A549 (cell line): ENCODE measurements around the gene ARHGEF16. TPM values are rescaled to one million over a fixed set of nuclear protein-coding genes. Genes with fewer than 3 reads are reported as not detected.

Experiments
- ATAC-seq, 2 experiments: fragments of 200-7000 bp in 1 of 2; fragments of >200 bp in 1 of 2; cut with Nextera tagmentation in 1 of 2; cut with Tn5 transposase in 1 of 2; 3 replicates each; pipeline versions ENCODE4 v1.8.0 to v1.9.1; 2018 to 2020; ENCODE audit warnings: mild to moderate bottlenecking in 1 of 2, moderate library complexity in 1 of 2
- CTCF ChIA-PET: fragments of 300-600 bp; sonication (Branson Sonifier 250); formaldehyde crosslinking; extraction: SDS; loops from one replicate; lab custom pipeline; 2021; ENCODE audit warnings: antibody characterized with exemption, inconsistent platforms; lab: Yijun Ruan, JAX
- POLR2A ChIA-PET: fragments of 350-600 bp; formaldehyde crosslinking; extraction: SDS; loops from one replicate; lab custom pipeline; 2021; ENCODE audit warnings: antibody characterized with exemption, inconsistent platforms; lab: Yijun Ruan, JAX
- DNase-seq, 2 experiments: peaks; one replicate each; pipeline versions ENCODE4 v3.0.0 to v3.0.0-alpha.2; 2011 to 2016; ENCODE audit warnings: low read depth in 1 of 2, low spot score in 1 of 2
- FAIRE-seq: peaks from 2 replicates; lab custom pipeline; 2011; peaks lifted over from hg19 to GRCh38; lab: Jason Lieb, UNC
- H3K27ac ChIP-seq, 2 experiments: fragments of >200 bp; sonication (Bioruptor Twin); formaldehyde crosslinking; 3 replicates each; pipeline ENCODE4 v1.5.1; 2016 to 2017
- H3K4me1 ChIP-seq: fragments of >200 bp; sonication (Bioruptor Twin); formaldehyde crosslinking; 3 replicates; pipeline ENCODE4 v1.6.1; 2016
- H3K4me2 ChIP-seq: fragments of >200 bp; sonication (Bioruptor Twin); formaldehyde crosslinking; 3 replicates; pipeline ENCODE4 v1.6.1; 2016
- H3K4me3 ChIP-seq: fragments of >200 bp; sonication (Bioruptor Twin); formaldehyde crosslinking; 3 replicates; pipeline ENCODE4 v1.5.1; 2016
- H3K9me3 ChIP-seq: fragments of >200 bp; sonication (Bioruptor Twin); formaldehyde crosslinking; 3 replicates; pipeline ENCODE4 v1.6.1; 2016
- ATOH8 ChIP-seq: fragments of 250-450 bp; sonication (Bioruptor Pico); IDR thresholded peaks from 2 replicates; pipeline ENCODE4 v1.5.0; 2020; ENCODE audit warnings: low read depth, mild to moderate bottlenecking, moderate library complexity
- BHLHE40 ChIP-seq: IDR thresholded peaks from 2 replicates; pipeline ENCODE4 v1.6.1; 2012; ENCODE audit warnings: low read depth, low read length, inconsistent platforms
- CHD2 ChIP-seq: fragments of 150-350 bp; IDR thresholded peaks from 2 replicates; pipeline ENCODE4 v1.6.1; 2014; ENCODE audit warnings: low read length; ENCODE audit not compliant: partially characterized antibody
- CHD4 ChIP-seq: fragments of 200-600 bp; sonication (generic); IDR thresholded peaks from 2 replicates; pipeline ENCODE4 v1.6.1; 2016; ENCODE audit warnings: antibody characterized with exemption, mild to moderate bottlenecking, borderline replicate concordance
- E2F6 ChIP-seq: IDR thresholded peaks from 2 replicates; pipeline ENCODE4 v1.6.1; 2012; ENCODE audit warnings: low read depth, borderline replicate concordance
- EHF ChIP-seq: fragments of 250-450 bp; sonication (Bioruptor Pico); IDR thresholded peaks from 2 replicates; pipeline ENCODE4 v1.5.0; 2020; ENCODE audit warnings: mild to moderate bottlenecking
- EHMT2 ChIP-seq: fragments of 200-600 bp; sonication (generic); IDR thresholded peaks from 2 replicates; pipeline ENCODE4 v1.6.1; 2016; ENCODE audit warnings: antibody characterized with exemption, low read depth, mild to moderate bottlenecking, moderate library complexity
- ELK1 ChIP-seq: fragments of 150-350 bp; IDR thresholded peaks from 2 replicates; pipeline ENCODE4 v1.6.1; 2014; ENCODE audit warnings: low read depth, mild to moderate bottlenecking, low read length
- EP300 ChIP-seq, 2 experiments: fragments of >200 bp; sonication (Bioruptor Twin); formaldehyde crosslinking; IDR thresholded peaks; 2 replicates in 1 of 2; 3 replicates in 1 of 2; pipeline ENCODE4 v1.6.1; 2016 to 2017
- ESRRA ChIP-seq: fragments of 150-350 bp; IDR thresholded peaks from 2 replicates; pipeline ENCODE4 v1.6.1; 2014; ENCODE audit warnings: mild to moderate bottlenecking, low read length, borderline replicate concordance
- FOSB ChIP-seq: fragments of 250-450 bp; sonication (Bioruptor Pico); IDR thresholded peaks from 2 replicates; pipeline ENCODE4 v1.5.0; 2020; ENCODE audit warnings: mild to moderate bottlenecking, moderate library complexity
- FOSL2 ChIP-seq, 2 experiments: fragments of 450-650 bp in 1 of 2; fragments of >200 bp in 1 of 2; sonication (Bioruptor Twin) in 1 of 2; formaldehyde crosslinking; IDR thresholded peaks; 2 replicates each; pipeline versions ENCODE4 v1.5.0 to v1.6.1; 2016 to 2020; ENCODE audit warnings: mild to moderate bottlenecking in 1 of 2, moderate library complexity in 1 of 2
- GATA3 ChIP-seq: IDR thresholded peaks from 2 replicates; pipeline ENCODE4 v1.6.1; 2012; ENCODE audit warnings: borderline replicate concordance
- HDAC2 ChIP-seq: fragments of 200-600 bp; sonication (generic); IDR thresholded peaks from 2 replicates; pipeline ENCODE4 v1.6.1; 2016
- HOXA7 ChIP-seq: fragments of 250-450 bp; sonication (Bioruptor Pico); IDR thresholded peaks from 2 replicates; pipeline ENCODE4 v1.5.0; 2020; ENCODE audit warnings: mild to moderate bottlenecking, moderate library complexity
- HOXB5 ChIP-seq: fragments of 250-450 bp; sonication (Bioruptor Pico); IDR thresholded peaks from 2 replicates; pipeline ENCODE4 v1.5.0; 2020; ENCODE audit warnings: mild to moderate bottlenecking, moderate library complexity
- JUN ChIP-seq, 2 experiments: fragments of >200 bp; sonication (Bioruptor Twin); formaldehyde crosslinking; IDR thresholded peaks; 2 replicates in 1 of 2; 3 replicates in 1 of 2; pipeline ENCODE4 v1.6.1; 2016 to 2017
- MAFK ChIP-seq: fragments of 450-650 bp; IDR thresholded peaks from 2 replicates; pipeline ENCODE4 v1.6.1; 2014; ENCODE audit not compliant: partially characterized antibody
- MYC ChIP-seq: IDR thresholded peaks from 2 replicates; pipeline ENCODE4 v1.6.1; 2012; ENCODE audit warnings: mild to moderate bottlenecking, inconsistent platforms, low read length, improper control_type of control experiment, borderline replicate concordance
- NFE2L2 ChIP-seq: fragments of 150-350 bp; conservative IDR thresholded peaks from 2 replicates; pipeline ENCODE4 v1.6.1; 2014; ENCODE audit warnings: low read length
- NPAS2 ChIP-seq: fragments of 250-450 bp; sonication (Bioruptor Pico); IDR thresholded peaks from 2 replicates; pipeline ENCODE4 v1.8.0; 2022; ENCODE audit warnings: mild to moderate bottlenecking, moderate library complexity, borderline replicate concordance
- NR3C1 ChIP-seq: fragments of >200 bp; sonication (Bioruptor Twin); formaldehyde crosslinking; IDR thresholded peaks from 3 replicates; pipeline ENCODE4 v1.6.1; 2017
- PHF8 ChIP-seq: fragments of 200-600 bp; sonication (generic); IDR thresholded peaks from 2 replicates; pipeline ENCODE4 v1.6.1; 2016; ENCODE audit warnings: low read depth, mild to moderate bottlenecking, antibody characterized with exemption, moderate library complexity, borderline replicate concordance
- RCOR1 ChIP-seq: fragments of 150-350 bp; IDR thresholded peaks from 2 replicates; pipeline ENCODE4 v1.6.1; 2014; ENCODE audit warnings: antibody characterized with exemption, low read length, low read depth
- REST ChIP-seq: fragments of 200-600 bp; sonication (generic); IDR thresholded peaks from 2 replicates; pipeline ENCODE4 v1.6.1; 2016; ENCODE audit warnings: antibody characterized with exemption, mild to moderate bottlenecking, moderate library complexity
- RFX5 ChIP-seq: fragments of 450-650 bp; IDR thresholded peaks from 2 replicates; pipeline ENCODE4 v1.7.1; 2014; ENCODE audit warnings: antibody characterized with exemption, mild to moderate bottlenecking, moderate library complexity
- RNF2 ChIP-seq: fragments of 200-600 bp; sonication (generic); IDR thresholded peaks from 2 replicates; pipeline ENCODE4 v1.6.1; 2016; ENCODE audit warnings: low read depth, mild to moderate bottlenecking, antibody characterized with exemption, moderate library complexity, borderline replicate concordance
- ZSCAN20 ChIP-seq: fragments of 250-450 bp; sonication (Bioruptor Pico); IDR thresholded peaks from 2 replicates; pipeline ENCODE4 v1.8.0; 2022; ENCODE audit warnings: mild to moderate bottlenecking, moderate library complexity
- WGBS: methylation state at CpG from one replicate; pipeline ENCODE4 v1.1.6; 2017; ENCODE audit errors: missing lambda C conversion rate; 5-methylcytosine and 5-hydroxymethylcytosine counted together
- polyA plus RNA-seq, 4 experiments: library from polyadenylated mRNA; depleted of rRNA in 3 of 4; stranded (reverse); fragments of >200 nt; fragmentation: RNase III in 1 of 4; extraction: RNeasy Plus Mini Kit Qiagen cat#74134 plus additional on column Dnase treatment in 1 of 4; gene quantifications; 2 replicates in 3 of 4; 3 replicates in 1 of 4; pipeline ENCODE4 v1.2.3, GENCODE V29; 2011 to 2017

Gene ARHGEF16
- polyA plus RNA-seq, 2 of the 4 experiments (the other 2 are of a cell fraction): 1.4 to 3.2 TPM

- TF ChIP-seq ELK1 (no peak), FOSB (CRISPR knock-in tag) (no peak), NR3C1 (no peak)
- TF ChIP-seq, all 56 proteins: peak for 0
Measured at GRCh38 chr1:3510956-3511250, 56.4 kb downstream of the ARHGEF16 start (continued).

- ATAC-seq (no peak), DNase-seq (no peak), FAIRE-seq (no peak)
- no peaks in the 10 kb centered on the region for H3K9me3 ChIP-seq
- no peak overlapping the region for H3K4me2 ChIP-seq
- no peak overlapping the region for H3K4me3 ChIP-seq
- WGBS: 91% methylated on average over 6 of the region's 16 CpGs
- ChIA-PET POLR2A (no interaction called here), CTCF (interaction anchor here (1.3 kb wide), 1 partner anchor 19 kb away, joined by 3 read pairs; no protein-coding TSS in a partner anchor)
- TF ChIP-seq ZSCAN20 (CRISPR knock-in tag): no peak
- TF ChIP-seq RFX5: no peak
- no peak for TF ChIP-seq HOXB5 (CRISPR knock-in tag)
- TF ChIP-seq ESRRA: no peak
- TF ChIP-seq GATA3: no peak
- no peak for TF ChIP-seq NFE2L2
- TF ChIP-seq MYC: no peak
- TF ChIP-seq PHF8: no peak
- no peak for TF ChIP-seq JUN (IDR thresholded peaks at IDR 0.05)
- TF ChIP-seq NR3C1: no peak
- no peak for TF ChIP-seq CHD4
- no peak overlapping the region; a peak in 1 of 6 replicates for H3K27ac ChIP-seq
- H3K4me1 ChIP-seq: peaks cover 7% of the 10 kb centered on the region; the same call in 2 of the 3 replicates
Measured at GRCh38 chr1:3511306-3511705, 56.8 kb downstream of the ARHGEF16 start.

- ATAC-seq (no peak), FAIRE-seq (no peak), DNase-seq (no peak)
- Histone ChIP-seq H3K4me2 (no peak overlapping the region), H3K4me3 (no peak overlapping the region), H3K9me3 (no peaks in the 10 kb centered on the region), H3K27ac (no peak overlapping the region), H3K4me1 (peaks cover 7% of the 10 kb centered on the region; the same call in 2 of the 3 replicates)
- 100% methylated on average over 2 of the region's 15 CpGs for WGBS
- ChIA-PET POLR2A (no interaction called here), CTCF (interaction anchor here (1.3 kb wide), 1 partner anchor 19 kb away, joined by 3 read pairs; no protein-coding TSS in a partner anchor)
- TF ChIP-seq EHF: no peak
Measured at GRCh38 chr1:3511856-3512255, 57.4 kb downstream of the ARHGEF16 start.

GRCh38 chr1:3514404-3514803, 59.9 kb downstream of the ARHGEF16 start:
- ChIA-PET CTCF (interaction anchor here (0.7 to 1.3 kb wide), 3 partner anchors 12 to 62 kb away, joined by 3 read pairs; no protein-coding TSS in a partner anchor), POLR2A (no interaction called here)

More at GRCh38 chr1:3514404-3514803, 59.9 kb downstream of the ARHGEF16 start:
- TF ChIP-seq RFX5 (no peak), NPAS2 (CRISPR knock-in tag) (no peak), CHD2 (no peak), HOXA7 (no peak), FOSL2 (IDR thresholded peaks at IDR 0.05) (no peak), FOSL2 (CRISPR knock-in tag; IDR thresholded peaks at IDR 0.05) (no peak), EP300 (IDR thresholded peaks at IDR 0.05) (no peak), MAFK (no peak), ESRRA (no peak), BHLHE40 (no peak), REST (no peak), HDAC2 (no peak), RCOR1 (no peak), RNF2 (no peak), EHMT2 (no peak), E2F6 (no peak), ATOH8 (no peak)
- FAIRE-seq (no peak), ATAC-seq (no peak), DNase-seq (no peak)
- Histone ChIP-seq H3K27ac (no peak overlapping the region), H3K4me2 (no peak overlapping the region), H3K9me3 (no peaks in the 10 kb centered on the region), H3K4me1 (peaks cover 7% of the 10 kb centered on the region; the same call in 2 of the 3 replicates), H3K4me3 (no peak overlapping the region)
- WGBS: 87% methylated on average over 14 of the region's 17 CpGs
